T-helper 2 cell treated with Interferon-gamma antibody and Interleukin-4, amounts not matched to agents 5 μg/mL and 100 μg/mL, for 36 hours (primary cell): Measurements from ENCODE around the gene CHGA.

ENCODE experiments used
- DNase-seq: peaks from one replicate; pipeline ENCODE4 v3.0.0; 2021; ENCODE audit warnings: low spot score
- H3K27ac Mint-ChIP-seq: one replicate; pipeline ENCODE4 v1.8.0; 2021; ENCODE audit warnings: mild to moderate bottlenecking, mixed read lengths
- H3K27me3 Mint-ChIP-seq: one replicate; pipeline ENCODE4 v1.8.0; 2021; ENCODE audit warnings: low read depth, mixed read lengths
- H3K36me3 Mint-ChIP-seq: one replicate; pipeline ENCODE4 v1.8.0; 2021; ENCODE audit warnings: low read depth, mixed read lengths
- H3K4me1 Mint-ChIP-seq: one replicate; pipeline ENCODE4 v1.8.0; 2021; ENCODE audit warnings: low read depth, mixed read lengths
- H3K4me3 Mint-ChIP-seq: one replicate; pipeline ENCODE4 v1.8.0; 2022; ENCODE audit warnings: mild to moderate bottlenecking, moderate library complexity, mixed read lengths
- H3K9me3 Mint-ChIP-seq: one replicate; pipeline ENCODE4 v1.8.0; 2021; ENCODE audit warnings: mixed read lengths

Gene CHGA

DNA sequence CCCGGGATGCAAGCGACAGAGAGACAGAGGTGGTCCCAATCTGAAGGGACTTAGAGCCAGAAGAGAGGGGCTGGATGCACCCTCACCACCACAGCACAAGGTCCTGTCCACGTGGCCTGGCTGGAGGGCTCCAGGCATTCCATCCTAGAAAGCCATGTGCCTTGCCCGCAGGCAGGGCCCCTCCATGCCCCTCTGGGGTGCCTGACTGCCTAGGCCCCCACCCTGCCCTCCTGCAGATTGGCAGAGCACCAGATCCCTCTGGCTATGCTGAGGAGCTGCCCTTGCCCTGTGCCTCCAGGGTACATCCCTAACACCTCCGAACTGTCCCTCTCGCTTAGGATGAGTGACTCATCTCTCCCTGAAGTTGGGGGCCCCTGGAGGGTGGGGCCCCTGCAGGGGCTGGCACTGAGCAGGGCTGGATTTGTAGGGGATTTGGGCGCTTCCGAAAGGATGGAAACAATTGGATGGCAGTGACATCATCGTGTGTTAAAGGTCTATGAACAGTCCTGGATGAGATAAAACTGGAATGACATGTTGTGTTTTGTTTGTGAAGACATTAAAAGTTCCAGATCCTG lies 50.9 kb downstream of the CHGA start:
- Mint-ChIP-seq H3K4me3 (no peak overlapping the region), H3K9me3 (peaks cover 36% of the 10 kb centered on the region), H3K27me3 (no peaks in the 10 kb centered on the region), H3K36me3 (peaks cover 43% of the 10 kb centered on the region), H3K27ac (no peak overlapping the region), H3K4me1 (no peaks in the 10 kb centered on the region)
- DNase-seq, result no peak

DNA sequence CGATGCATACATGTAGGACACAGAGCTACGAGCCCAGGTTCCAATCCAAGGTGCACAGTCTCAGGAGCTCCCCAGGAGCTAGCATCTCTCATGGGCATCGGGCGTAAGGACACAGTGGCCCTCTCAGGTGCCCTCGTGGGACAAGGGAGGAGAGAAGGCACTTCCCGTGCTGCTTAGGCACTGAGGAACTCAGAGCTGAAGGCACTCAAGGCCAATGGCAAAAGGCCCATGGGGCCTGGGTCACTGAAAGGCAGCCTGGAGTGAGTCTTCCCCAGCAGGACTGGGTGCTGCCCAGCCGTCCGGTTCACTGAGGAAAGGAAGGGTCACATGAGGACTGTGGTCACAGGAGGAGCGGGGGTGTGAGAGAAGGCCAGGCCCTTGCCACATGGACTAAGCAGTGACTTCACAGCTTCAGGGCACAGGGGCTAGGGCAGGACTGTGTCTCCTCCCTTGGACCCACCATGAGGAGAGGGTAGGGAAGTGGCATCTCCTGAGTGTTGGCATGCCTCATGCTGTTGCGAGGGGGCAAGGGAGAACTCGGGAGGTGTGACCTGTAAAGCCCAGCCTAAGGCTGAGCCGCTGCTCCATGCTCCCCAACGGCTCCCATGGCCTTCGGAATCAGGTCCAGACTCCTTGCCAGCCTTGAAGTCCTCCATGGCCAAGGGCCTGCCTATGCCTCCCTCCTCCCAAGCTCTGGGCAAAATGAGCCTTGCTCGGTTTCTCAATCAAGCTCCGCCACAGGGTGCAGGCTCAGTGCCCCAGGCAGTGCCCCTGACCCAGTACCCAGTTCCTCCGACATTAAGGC lies 51.8 kb downstream of the CHGA start:
- no peak overlapping the region for H3K4me3 Mint-ChIP-seq
- peaks cover 51% of the 10 kb centered on the region for H3K36me3 Mint-ChIP-seq
- H3K9me3 Mint-ChIP-seq, result peaks cover 45% of the 10 kb centered on the region
- no peak overlapping the region for H3K27ac Mint-ChIP-seq
- H3K4me1 Mint-ChIP-seq, result no peaks in the 10 kb centered on the region
- no peaks in the 10 kb centered on the region for H3K27me3 Mint-ChIP-seq
- DNase-seq, result no peak

DNA sequence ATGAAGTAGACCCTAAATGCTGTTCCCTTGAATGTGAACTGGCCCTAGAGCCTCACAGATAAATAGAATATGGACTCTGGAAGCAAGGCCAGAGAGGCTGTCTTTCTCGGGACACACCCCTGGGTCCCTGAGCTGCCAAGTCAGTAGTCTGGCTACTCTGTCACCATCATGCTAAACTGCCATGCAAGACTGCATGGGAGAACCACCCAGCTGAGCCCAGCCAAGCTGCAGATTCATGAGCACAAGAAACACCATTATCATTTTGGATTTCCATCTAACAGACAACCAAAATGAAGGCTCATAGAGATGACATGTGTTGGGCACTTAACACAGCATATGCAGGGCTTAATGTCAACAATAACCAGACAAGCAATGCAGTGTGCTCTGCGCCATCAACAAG lies 53.3 kb downstream of the CHGA start:
- H3K4me1 Mint-ChIP-seq, result no peaks in the 10 kb centered on the region
- H3K36me3 Mint-ChIP-seq, result peaks cover 64% of the 10 kb centered on the region
- H3K9me3 Mint-ChIP-seq, result peaks cover 54% of the 10 kb centered on the region
- no peak overlapping the region for H3K4me3 Mint-ChIP-seq
- DNase-seq, result no peak
- H3K27me3 Mint-ChIP-seq, result no peaks in the 10 kb centered on the region
- H3K27ac Mint-ChIP-seq, result no peak overlapping the region

DNA sequence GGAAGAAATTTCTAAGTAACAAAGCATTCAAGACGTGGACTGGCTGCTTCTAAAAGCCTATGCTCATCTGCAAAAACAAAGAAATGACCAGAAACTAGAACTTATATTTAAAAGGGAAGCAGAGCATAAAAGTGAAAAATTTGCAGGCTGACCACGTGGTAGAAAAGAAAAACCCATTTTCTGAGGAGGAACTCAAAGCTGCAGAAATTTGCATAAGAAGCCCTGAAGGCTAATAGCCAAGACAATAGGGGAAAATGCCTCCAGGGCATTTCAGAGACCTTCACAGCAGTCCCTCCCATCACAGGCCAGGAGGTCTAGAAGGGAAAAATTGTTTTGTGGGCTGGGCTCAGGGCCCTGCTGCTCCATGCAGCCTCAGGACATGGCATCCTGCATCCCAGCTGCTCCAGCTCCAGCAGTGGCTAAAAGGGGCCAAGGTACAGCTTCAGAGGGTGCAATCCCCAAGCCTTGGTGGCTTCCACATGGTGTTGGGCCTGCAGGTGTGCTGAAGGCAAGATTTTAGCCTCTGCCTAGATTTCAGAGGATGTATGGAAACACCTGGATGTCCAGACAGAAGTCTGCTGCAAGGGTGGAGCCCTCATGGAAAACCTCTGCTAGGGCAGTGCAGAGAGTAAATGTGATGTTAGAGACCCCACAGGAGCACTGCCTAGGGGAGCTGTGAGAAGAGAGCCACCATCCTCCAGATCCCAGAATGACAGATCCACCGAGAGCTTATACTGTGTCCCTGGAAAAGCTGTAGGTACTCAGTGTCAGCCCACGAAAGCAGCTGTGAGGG lies 55.5 kb downstream of the CHGA start:
- H3K9me3 Mint-ChIP-seq, result peaks cover 54% of the 10 kb centered on the region
- DNase-seq, result no peak
- no peak overlapping the region for H3K4me3 Mint-ChIP-seq
- peaks cover 69% of the 10 kb centered on the region for H3K36me3 Mint-ChIP-seq
- H3K4me1 Mint-ChIP-seq, result no peaks in the 10 kb centered on the region
- H3K27ac Mint-ChIP-seq, result no peak overlapping the region
- no peaks in the 10 kb centered on the region for H3K27me3 Mint-ChIP-seq

DNA sequence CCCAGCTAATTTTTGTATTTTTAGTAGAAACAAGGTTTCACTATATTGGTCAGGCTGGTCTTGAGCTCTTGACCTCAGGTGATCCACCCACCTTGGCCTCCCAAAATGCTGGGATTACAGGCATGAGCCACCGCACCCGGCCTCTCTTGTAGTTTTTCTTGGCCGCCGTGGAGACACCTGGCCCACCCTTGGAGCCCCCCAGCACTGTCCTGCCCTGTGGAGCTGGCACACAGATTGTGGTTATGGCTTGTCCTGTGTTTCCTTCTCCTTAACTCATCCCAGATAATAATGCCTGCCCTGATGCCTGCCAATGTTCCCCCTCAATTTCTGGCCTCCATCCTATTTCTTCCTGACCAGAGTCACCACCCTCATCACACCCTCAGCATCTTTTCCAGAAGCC lies 57.9 kb downstream of the CHGA start:
- Mint-ChIP-seq H3K9me3 (peaks cover 46% of the 10 kb centered on the region), H3K27me3 (no peaks in the 10 kb centered on the region), H3K4me1 (no peaks in the 10 kb centered on the region), H3K4me3 (no peak overlapping the region), H3K36me3 (peaks cover 56% of the 10 kb centered on the region), H3K27ac (peak overlapping the region; percentile 10)
- no peak for DNase-seq

DNA sequence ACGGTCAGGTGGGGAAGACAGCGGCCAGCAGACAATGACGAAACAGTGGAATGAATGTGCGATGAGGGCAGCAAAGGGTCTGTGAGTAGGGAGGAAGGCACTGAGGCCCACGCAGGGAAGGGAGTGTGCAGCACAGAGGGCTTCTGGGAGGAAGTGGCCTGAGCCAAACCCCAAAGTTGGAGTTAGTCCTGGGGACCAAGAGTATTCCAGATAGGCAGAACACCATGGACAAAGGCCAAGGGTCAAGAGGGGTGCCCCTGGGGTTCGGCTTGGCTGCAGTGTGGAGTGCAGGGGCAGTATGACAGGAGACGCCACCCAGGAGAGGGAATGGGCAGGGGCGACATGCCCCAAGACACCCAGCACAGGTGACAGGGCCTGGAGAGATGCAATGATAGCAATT lies 58.8 kb downstream of the CHGA start:
- H3K36me3 Mint-ChIP-seq, result peaks cover 48% of the 10 kb centered on the region
- H3K4me1 Mint-ChIP-seq, result no peaks in the 10 kb centered on the region
- no peak overlapping the region for H3K27ac Mint-ChIP-seq
- no peak overlapping the region for H3K4me3 Mint-ChIP-seq
- peaks cover 38% of the 10 kb centered on the region for H3K9me3 Mint-ChIP-seq
- no peak for DNase-seq
- no peaks in the 10 kb centered on the region for H3K27me3 Mint-ChIP-seq

DNA sequence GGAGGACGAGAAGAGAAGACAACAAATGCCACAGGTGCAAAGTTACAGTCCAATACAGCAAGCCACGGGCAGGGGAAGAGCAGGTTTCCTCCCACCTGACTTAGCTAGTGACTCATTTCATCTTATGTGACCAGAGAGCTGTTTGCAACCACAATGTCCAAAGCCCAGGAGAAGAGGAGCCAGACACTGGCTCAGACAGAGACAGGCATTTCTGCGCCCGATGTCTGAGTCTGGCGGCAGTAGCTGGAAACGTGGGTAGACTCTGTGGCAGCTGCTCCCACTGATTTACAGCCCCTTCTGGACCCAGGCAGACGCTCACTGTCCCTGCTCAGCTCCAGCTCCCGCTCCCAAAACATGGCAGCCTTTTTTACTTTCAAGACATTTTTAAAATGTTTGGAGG lies 60.0 kb downstream of the CHGA start:
- peaks cover 25% of the 10 kb centered on the region for H3K9me3 Mint-ChIP-seq
- no peak for DNase-seq
- H3K4me1 Mint-ChIP-seq, result no peaks in the 10 kb centered on the region

DNA sequence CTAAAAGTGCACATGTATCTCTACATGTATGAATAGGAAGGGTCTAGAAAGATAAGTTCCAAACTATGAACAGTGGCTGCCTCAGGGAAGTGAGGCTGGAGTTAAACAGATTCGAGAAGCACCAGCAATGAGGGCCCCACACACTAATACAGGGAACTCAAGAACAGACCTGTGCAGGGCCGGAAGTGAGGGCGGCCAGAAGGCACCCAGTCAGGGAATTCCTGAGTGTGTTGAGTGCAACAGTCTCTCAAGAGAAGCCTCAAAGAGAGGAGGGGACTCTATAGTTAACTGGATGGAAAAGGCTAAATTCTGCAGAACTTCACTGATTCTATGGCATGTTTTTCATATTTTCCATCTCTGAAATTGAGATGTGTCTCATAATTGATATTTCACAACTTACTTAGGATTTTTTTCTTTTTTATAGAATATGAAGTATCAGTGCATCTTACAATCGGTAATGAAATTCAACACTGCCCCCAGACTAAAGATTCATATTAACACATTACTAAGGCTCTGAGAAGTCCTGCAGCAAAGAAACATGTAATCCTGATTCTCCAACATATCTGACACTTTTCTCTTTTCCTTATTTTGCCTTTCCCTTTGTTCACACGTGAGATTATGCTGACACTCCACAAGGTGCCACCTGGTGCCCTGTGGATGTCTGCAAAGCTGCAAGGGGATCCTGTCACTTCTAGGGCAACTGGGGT lies 61.3 kb downstream of the CHGA start:
- Mint-ChIP-seq H3K4me3 (no peak overlapping the region), H3K36me3 (peaks cover 29% of the 10 kb centered on the region), H3K4me1 (no peaks in the 10 kb centered on the region), H3K27me3 (no peaks in the 10 kb centered on the region), H3K9me3 (peaks cover 19% of the 10 kb centered on the region), H3K27ac (no peak overlapping the region)
- no peak for DNase-seq

More for the DNA sequence above, 60.0 kb downstream of the CHGA start:
- Mint-ChIP-seq H3K27me3 (no peaks in the 10 kb centered on the region), H3K36me3 (peaks cover 38% of the 10 kb centered on the region), H3K4me3 (no peak overlapping the region), H3K27ac (no peak overlapping the region)
